K562 (cell line): Measurements from ENCODE around the gene TOMM40L. TPM values are rescaled to one million over a fixed set of nuclear protein-coding genes. Genes with fewer than 3 reads are reported as not detected.
A peak's percentile ranks its signal among the peaks of the same experiment; 100 is the strongest.

ENCODE experiments used
- CHD1 ChIP-seq: fragments of 200-600 bp; sonication (generic); IDR thresholded peaks from one replicate; pipeline ENCODE4 v1.6.1; 2012; ENCODE audit warnings: mild to moderate bottlenecking, moderate library complexity, low read length, inconsistent platforms
- DDX20 ChIP-seq: fragments of 450-650 bp; IDR thresholded peaks from 2 replicates; pipeline ENCODE4 v1.6.1; 2016; ENCODE audit warnings: missing genetic modification characterization, low read depth, mild to moderate bottlenecking, missing compliant biosample characterization, moderate library complexity
- HDAC2 ChIP-seq: fragments of 450-650 bp; IDR thresholded peaks from 2 replicates; pipeline ENCODE4 v1.6.1; 2016; ENCODE audit warnings: mild to moderate bottlenecking
- HDGF ChIP-seq: fragments of 450-650 bp; IDR thresholded peaks from 2 replicates; pipeline ENCODE4 v1.6.1; 2016
- HNRNPH1 ChIP-seq: fragments of 200-400 bp; formaldehyde crosslinking; optimal IDR thresholded peaks from 2 replicates; pipeline ENCODE3; 2017; ENCODE audit warnings: low read depth, mild to moderate bottlenecking, low read length, moderate library complexity
- HNRNPUL1 ChIP-seq: fragments of 200-400 bp; formaldehyde crosslinking; IDR thresholded peaks from 2 replicates; pipeline ENCODE4 v1.6.1; 2017; ENCODE audit warnings: low read length
- KLF6 ChIP-seq: fragments of 250-450 bp; sonication (Bioruptor Pico); IDR thresholded peaks from 2 replicates; pipeline ENCODE4 v1.4.0; 2020; ENCODE audit warnings: mild to moderate bottlenecking, moderate library complexity, borderline replicate concordance
- LEF1 ChIP-seq: fragments of 450-650 bp; IDR thresholded peaks from 2 replicates; pipeline ENCODE4 v1.6.1; 2016; ENCODE audit warnings: mild to moderate bottlenecking
- MAFK ChIP-seq: IDR thresholded peaks from 2 replicates; pipeline ENCODE4 v1.6.1; 2011; ENCODE audit warnings: low read length, improper control_type of control experiment
- NBN ChIP-seq: fragments of 450-650 bp; IDR thresholded peaks from 2 replicates; pipeline ENCODE4 v1.6.1; 2016; ENCODE audit warnings: low read depth, mild to moderate bottlenecking
- NEUROD1 ChIP-seq: fragments of 150-350 bp; IDR thresholded peaks from 2 replicates; pipeline ENCODE4 v1.6.1; 2014; ENCODE audit warnings: borderline replicate concordance, low read length, low read depth; ENCODE audit not compliant: partially characterized antibody
- NR2C2 ChIP-seq, 2 experiments: fragments of 200-800 bp in 1 of 2; sonication (Bioruptor generic) in 1 of 2; sonication (generic) in 1 of 2; formaldehyde crosslinking in 1 of 2; IDR thresholded peaks; 2 replicates each; pipeline versions ENCODE4 v1.6.1 to v1.8.0; 2016 to 2022; ENCODE audit warnings: mild to moderate bottlenecking in 1 of 2, missing compliant biosample characterization in 1 of 2, missing genetic modification characterization in 1 of 2, missing genetic modification reagents in 1 of 2
- PHTF2 ChIP-seq: fragments of 250-450 bp; sonication (Bioruptor Pico); IDR thresholded peaks from 2 replicates; pipeline ENCODE4 v1.5.0; 2021; ENCODE audit warnings: mild to moderate bottlenecking
- RAD21 ChIP-seq, 2 experiments: fragments of 250-450 bp in 1 of 2; fragments of 450-650 bp in 1 of 2; sonication (Bioruptor Pico) in 1 of 2; formaldehyde crosslinking in 1 of 2; IDR thresholded peaks in 1 of 2; conservative IDR thresholded peaks in 1 of 2; 2 replicates each; pipeline versions ENCODE4 v1.4.0 to v1.8.0; 2020 to 2022; ENCODE audit warnings: mild to moderate bottlenecking in 2 of 2, moderate library complexity in 1 of 2
- RBBP5 ChIP-seq: fragments of 200-600 bp; sonication (generic); IDR thresholded peaks from 2 replicates; pipeline ENCODE4 v1.6.1; 2012; ENCODE audit warnings: borderline replicate concordance, mild to moderate bottlenecking, low read length, control low read depth, inconsistent platforms; ENCODE audit not compliant: insufficient read depth, poor library complexity, severe bottlenecking
- SP2 ChIP-seq: IDR thresholded peaks from 2 replicates; pipeline ENCODE4 v1.6.1; 2011; ENCODE audit warnings: mild to moderate bottlenecking, low read depth, low read length, moderate library complexity; ENCODE audit not compliant: poor library complexity, severe bottlenecking; ENCODE audit errors: extremely low read depth
- TCF7 ChIP-seq: sonication (generic); IDR thresholded peaks from 2 replicates; pipeline ENCODE4 v1.6.1; 2016; ENCODE audit warnings: antibody characterized with exemption, borderline replicate concordance
- ZBED1 ChIP-seq: IDR thresholded peaks from 2 replicates; pipeline ENCODE4 v1.6.1; 2014
- ZNF584 ChIP-seq: fragments of 200-800 bp; sonication (Bioruptor generic); IDR thresholded peaks from 2 replicates; pipeline ENCODE4 v1.6.1; 2016; ENCODE audit warnings: low read depth, mild to moderate bottlenecking, missing genetic modification characterization, missing compliant biosample characterization
- ZNF644 ChIP-seq: fragments of 200-800 bp; sonication (Bioruptor generic); IDR thresholded peaks from 2 replicates; pipeline ENCODE4 v1.6.1; 2016; ENCODE audit warnings: low read depth, missing genetic modification characterization, missing compliant biosample characterization
- ZNF766 ChIP-seq: fragments of 200-800 bp; sonication (Bioruptor generic); conservative IDR thresholded peaks from 2 replicates; pipeline ENCODE4 v1.6.1; 2016; ENCODE audit warnings: missing genetic modification characterization, missing compliant biosample characterization
- polyA plus RNA-seq, 8 experiments: library from polyadenylated mRNA; depleted of rRNA in 4 of 8; stranded (reverse) in 5 of 8; unstranded in 3 of 8; fragments of >200 nt; fragmentation: Nextera tagmentation in 2 of 8; fragmentation: Illumina TruSeq in 1 of 8; extraction: Ambion mirVana in 2 of 8; extraction: Trizol in 1 of 8; gene quantifications; 2 replicates each; pipeline versions ENCODE4 v1.2.1 to v1.2.3, GENCODE V29; 2011 to 2014; ENCODE audit warnings: inconsistent platforms in 1 of 8, missing spikeins in 1 of 8
- total RNA-seq, 7 experiments: library from RNA; depleted of rRNA in 6 of 7; stranded (reverse); fragments of >200 nt in 6 of 7; fragmentation: Illumina TruSeq in 2 of 7; extraction: Trizol in 2 of 7; gene quantifications; 2 replicates each; pipeline versions ENCODE4 v1.2.1 to v1.2.3, GENCODE V29; 2011 to 2021; ENCODE audit warnings: low replicate concordance in 1 of 7
- TF ChIP-seq, protein P1 (sequence below), 2 experiments: IDR thresholded peaks in 1 of 2; conservative IDR thresholded peaks in 1 of 2; 2 replicates each; pipeline ENCODE4 v1.6.1; 2016; ENCODE audit warnings: low read depth in 2 of 2, mild to moderate bottlenecking in 1 of 2, missing compliant biosample characterization in 1 of 2, missing genetic modification characterization in 1 of 2, moderate library complexity in 1 of 2
- TF ChIP-seq, protein P2 (sequence below): fragments of 450-650 bp; IDR thresholded peaks from 2 replicates; pipeline ENCODE4 v1.6.1; 2016; ENCODE audit warnings: antibody characterized with exemption

Gene TOMM40L
- total and polyA plus RNA-seq, 9 of the 15 experiments (the other 6 are each of a cell fraction or from before 2014, with no cell fraction given) = 9.6 to 33.6 (median 25.2) TPM

DNA sequence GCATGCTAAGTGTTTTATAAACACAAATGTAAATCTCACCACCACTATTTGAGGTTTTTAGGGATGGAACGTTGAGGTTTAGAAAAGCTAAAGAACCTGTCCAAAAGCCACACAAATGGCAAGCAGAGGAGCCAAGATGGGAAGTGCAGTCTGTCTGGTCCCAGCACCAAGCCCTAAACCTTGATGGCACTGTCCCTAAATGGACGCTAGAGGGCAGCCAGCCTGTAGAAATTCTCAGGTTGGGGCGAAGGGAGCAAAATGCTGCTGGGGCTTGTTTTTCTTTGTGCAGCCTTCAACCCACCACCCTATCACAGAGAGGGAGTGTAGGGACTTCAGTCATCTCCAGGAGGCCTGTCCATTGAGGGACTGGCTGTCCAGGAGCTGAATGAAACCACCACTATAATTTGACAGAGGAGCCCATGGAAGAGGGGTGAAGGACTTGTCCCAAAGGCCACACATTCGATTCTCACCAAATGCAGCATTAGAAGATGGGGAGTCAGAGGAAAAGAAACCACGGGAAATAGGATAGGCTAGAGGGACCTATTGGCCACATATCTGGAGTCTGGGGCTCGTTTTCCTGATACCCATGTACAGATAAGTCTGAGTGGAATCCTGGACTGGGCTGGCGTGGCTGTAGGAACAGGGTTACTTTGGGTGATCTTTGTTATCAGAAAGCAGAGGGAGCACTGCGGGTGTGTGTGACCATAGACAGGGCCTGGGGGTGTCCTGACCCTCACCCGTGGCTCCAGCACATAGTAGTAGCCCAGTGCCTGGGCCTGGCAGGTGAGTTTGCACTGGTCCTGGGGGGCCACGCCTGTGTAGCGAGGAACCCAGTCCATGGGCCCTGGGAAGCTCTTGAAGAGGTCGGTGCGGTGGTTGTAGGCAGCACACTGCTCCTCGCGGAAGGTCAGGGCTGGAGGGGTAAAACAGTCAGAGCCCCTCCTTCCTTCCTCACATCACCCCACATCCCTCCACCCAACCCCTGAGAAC, 33.1 kb upstream of the TOMM40L start (continued):
- TF ChIP-seq, protein P1, sequence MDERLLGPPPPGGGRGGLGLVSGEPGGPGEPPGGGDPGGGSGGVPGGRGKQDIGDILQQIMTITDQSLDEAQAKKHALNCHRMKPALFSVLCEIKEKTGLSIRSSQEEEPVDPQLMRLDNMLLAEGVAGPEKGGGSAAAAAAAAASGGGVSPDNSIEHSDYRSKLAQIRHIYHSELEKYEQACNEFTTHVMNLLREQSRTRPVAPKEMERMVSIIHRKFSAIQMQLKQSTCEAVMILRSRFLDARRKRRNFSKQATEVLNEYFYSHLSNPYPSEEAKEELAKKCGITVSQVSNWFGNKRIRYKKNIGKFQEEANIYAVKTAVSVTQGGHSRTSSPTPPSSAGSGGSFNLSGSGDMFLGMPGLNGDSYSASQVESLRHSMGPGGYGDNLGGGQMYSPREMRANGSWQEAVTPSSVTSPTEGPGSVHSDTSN (CRISPR knock-in tag; IDR thresholded peaks at IDR 0.05; ENCODE audit: low read depth) = no peak
- TF ChIP-seq, protein P1 (tag; conservative IDR thresholded peaks at IDR 0.05; ENCODE audit: low read depth) = no peak
- TF ChIP-seq ZNF766 (CRISPR knock-in tag) (no peak), MAFK (0 out of 2 replicates have a peak, but pooled peaks have one; percentile 22), ZBED1 (no peak), TCF7 (no peak), LEF1 (no peak), RAD21 (CRISPR knock-in tag; conservative IDR thresholded peaks at IDR 0.05 in 1 of 2, IDR thresholded peaks at IDR 0.05 in 1 of 2) (peak; percentile 76 to 91), SP2 (no peak), DDX20 (no peak), HNRNPH1 (no peak), RBBP5 (no peak), HNRNPUL1 (no peak), NEUROD1 (no peak), HDGF (peak; percentile 3; the same call in 1 of the 2 replicates), CHD1 (no peak), KLF6 (CRISPR knock-in tag) (no peak), NBN (no peak), ZNF644 (tag) (no peak), ZNF584 (CRISPR knock-in tag) (no peak), PHTF2 (CRISPR knock-in tag) (no peak), HDAC2 (no peak), NR2C2 (CRISPR knock-in tag; IDR thresholded peaks at IDR 0.05) (no peak), NR2C2 (tag; IDR thresholded peaks at IDR 0.05) (no peak)
- TF ChIP-seq, protein P2, sequence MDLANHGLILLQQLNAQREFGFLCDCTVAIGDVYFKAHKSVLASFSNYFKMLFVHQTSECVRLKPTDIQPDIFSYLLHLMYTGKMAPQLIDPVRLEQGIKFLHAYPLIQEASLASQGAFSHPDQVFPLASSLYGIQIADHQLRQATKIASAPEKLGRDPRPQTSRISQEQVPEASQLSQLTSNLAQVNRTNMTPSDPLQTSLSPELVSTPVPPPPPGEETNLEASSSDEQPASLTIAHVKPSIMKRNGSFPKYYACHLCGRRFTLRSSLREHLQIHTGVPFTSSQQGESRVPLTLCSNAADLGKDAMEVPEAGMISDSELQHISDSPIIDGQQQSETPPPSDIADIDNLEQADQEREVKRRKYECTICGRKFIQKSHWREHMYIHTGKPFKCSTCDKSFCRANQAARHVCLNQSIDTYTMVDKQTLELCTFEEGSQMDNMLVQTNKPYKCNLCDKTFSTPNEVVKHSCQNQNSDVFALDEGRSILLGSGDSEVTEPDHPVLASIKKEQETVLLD = no peak
